GM19397 (cell line): ENCODE data around the gene MEGF11.
"Not testable (repeated sequence)": the region's sequence is repeated elsewhere in the genome, so short reads cannot be mapped to it uniquely, and the experiment has no call there.

Experiments used
- ATAC-seq: cut with Tn5 transposase; IDR thresholded peaks from one replicate; pipeline ENCODE4 v1.9.1; 2021; ENCODE audit warnings: mild to moderate bottlenecking, moderate library complexity; ENCODE audit not compliant: unreplicated experiment

The MEGF11 gene

GRCh38 chr15:65907661-65908060, 345.9 kb downstream of the MEGF11 start:
- ATAC-seq, result no peak

- no peak for ATAC-seq
Observed at GRCh38 chr15:65906396-65906795, 347.2 kb downstream of the MEGF11 start.

GRCh38 chr15:65904301-65904700, 349.2 kb downstream of the MEGF11 start:
- no peak for ATAC-seq

- no peak for ATAC-seq
Observed at GRCh38 chr15:65903296-65904073, 350.1 kb downstream of the MEGF11 start.

GRCh38 chr15:65902373-65902772, 351.2 kb downstream of the MEGF11 start:
- ATAC-seq, result peak; percentile 66

GRCh38 chr15:65901836-65902235, 351.7 kb downstream of the MEGF11 start:
- no peak for ATAC-seq

GRCh38 chr15:65901336-65901735, 352.2 kb downstream of the MEGF11 start:
- no peak for ATAC-seq

- ATAC-seq, result no peak
Observed at GRCh38 chr15:65900488-65900887, 353.1 kb downstream of the MEGF11 start.

- no peak for ATAC-seq
Observed at GRCh38 chr15:65896236-65896635, 357.3 kb downstream of the MEGF11 start.

GRCh38 chr15:65893060-65893459, 360.5 kb downstream of the MEGF11 start:
- no peak for ATAC-seq

GRCh38 chr15:65888981-65889380, 364.6 kb downstream of the MEGF11 start:
- ATAC-seq, result no peak

- ATAC-seq, result no peak
Observed at GRCh38 chr15:65887565-65887964, 366.0 kb downstream of the MEGF11 start.

GRCh38 chr15:65885668-65886218, 367.8 kb downstream of the MEGF11 start:
- no peak for ATAC-seq

- ATAC-seq, result no peak
Observed at GRCh38 chr15:65884511-65884910, 369.0 kb downstream of the MEGF11 start.

GRCh38 chr15:65883571-65883970, 370.0 kb downstream of the MEGF11 start:
- no peak for ATAC-seq

GRCh38 chr15:65881766-65882434, 371.6 kb downstream of the MEGF11 start:
- no peak for ATAC-seq

- ATAC-seq, result no peak
Observed at GRCh38 chr15:65877749-65878148, 375.8 kb downstream of the MEGF11 start.

GRCh38 chr15:65875458-65875857, 378.1 kb downstream of the MEGF11 start:
- no peak for ATAC-seq

GRCh38 chr15:65873256-65873655, 380.3 kb downstream of the MEGF11 start:
- ATAC-seq, result no peak

- ATAC-seq, result not testable (repeated sequence)
Observed at GRCh38 chr15:65872596-65872995, 381.0 kb downstream of the MEGF11 start.

GRCh38 chr15:65871886-65872285, 381.7 kb downstream of the MEGF11 start:
- ATAC-seq, result not testable (repeated sequence)

- ATAC-seq, result no peak
Observed at GRCh38 chr15:65870889-65871533, 382.5 kb downstream of the MEGF11 start.
